K562 treated with DMSO at 1 percent for 4 hours (cell line): ENCODE measurements around the gene THEMIS. TPM values are rescaled to one million over a fixed set of nuclear protein-coding genes. Genes with fewer than 3 reads are reported as not detected.

ENCODE experiments used
- total RNA-seq: library from RNA; unstranded; fragments of 300-600 nt; gene quantifications from 2 replicates; pipeline ENCODE4 v1.2.3, GENCODE V29; 2022; ENCODE audit not compliant: insufficient read depth

THEMIS gene, protein sequence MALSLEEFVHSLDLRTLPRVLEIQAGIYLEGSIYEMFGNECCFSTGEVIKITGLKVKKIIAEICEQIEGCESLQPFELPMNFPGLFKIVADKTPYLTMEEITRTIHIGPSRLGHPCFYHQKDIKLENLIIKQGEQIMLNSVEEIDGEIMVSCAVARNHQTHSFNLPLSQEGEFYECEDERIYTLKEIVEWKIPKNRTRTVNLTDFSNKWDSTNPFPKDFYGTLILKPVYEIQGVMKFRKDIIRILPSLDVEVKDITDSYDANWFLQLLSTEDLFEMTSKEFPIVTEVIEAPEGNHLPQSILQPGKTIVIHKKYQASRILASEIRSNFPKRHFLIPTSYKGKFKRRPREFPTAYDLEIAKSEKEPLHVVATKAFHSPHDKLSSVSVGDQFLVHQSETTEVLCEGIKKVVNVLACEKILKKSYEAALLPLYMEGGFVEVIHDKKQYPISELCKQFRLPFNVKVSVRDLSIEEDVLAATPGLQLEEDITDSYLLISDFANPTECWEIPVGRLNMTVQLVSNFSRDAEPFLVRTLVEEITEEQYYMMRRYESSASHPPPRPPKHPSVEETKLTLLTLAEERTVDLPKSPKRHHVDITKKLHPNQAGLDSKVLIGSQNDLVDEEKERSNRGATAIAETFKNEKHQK
- not detected in 2 replicates for total RNA-seq

GRCh38 chr6:127900935-127901334 is at the start of gene THEMIS:
Gene THEMIS, minus strand, starts transcription at chr6:127901058. Its CDS starts 126 bp downstream, at chr6:127900932.

